ENCODE results near the gene BAK1. TPM values are rescaled to one million over a fixed set of nuclear protein-coding genes. Genes with fewer than 3 reads are reported as not detected.

The BAK1 gene
- total RNA-seq, 1 experiment from 2014 or later, result 40.0 TPM

DNA sequence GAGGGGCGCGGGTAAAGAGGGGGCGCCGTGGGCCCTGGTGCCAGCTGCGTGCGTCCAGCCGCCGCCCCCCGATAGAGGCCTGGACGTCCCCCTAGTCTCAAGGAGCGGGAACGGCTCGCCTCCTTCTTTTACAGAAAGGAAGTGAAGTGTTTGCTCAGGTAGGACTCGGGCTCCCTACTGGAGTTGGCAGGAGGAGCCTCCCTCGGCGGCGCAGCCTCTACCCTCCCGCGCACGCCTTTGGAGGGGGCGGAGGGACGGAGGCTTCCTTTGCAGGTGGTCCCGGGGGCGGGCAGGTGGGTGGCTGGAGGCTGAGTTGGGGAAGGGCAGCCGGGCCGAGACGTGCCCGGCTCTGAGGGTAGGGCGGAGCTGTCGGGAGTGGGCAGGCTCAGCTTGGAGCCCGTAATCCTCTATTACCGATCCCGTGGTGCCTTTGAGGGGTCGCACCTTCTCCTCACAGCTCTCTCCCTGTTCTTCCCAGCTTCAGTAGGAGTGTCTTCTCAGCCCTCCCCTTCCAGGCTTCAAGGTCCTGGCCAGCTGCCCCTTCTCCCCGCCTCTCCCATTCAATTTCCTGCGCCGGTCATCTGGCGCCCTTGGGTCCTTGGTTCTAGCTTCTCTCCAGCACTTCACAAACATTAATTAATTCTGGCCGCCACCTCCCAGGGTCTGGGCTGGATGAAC lies 41.8 kb upstream of the BAK1 start:
- Histone ChIP-seq H3K4ac (ENCODE audit: low read depth, low read length) (no peak overlapping the region), H3K23me2 (ENCODE audit: insufficient read length, low read depth, low read length, poor library complexity, severe bottlenecking) (peaks cover 29% of the 10 kb centered on the region), H2BK20ac (ENCODE audit: low read depth, low read length, poor library complexity, severe bottlenecking) (no peak overlapping the region), H3K14ac (ENCODE audit: insufficient read depth, low read length) (peak overlapping the region; percentile 16; the same call in 1 of the 2 replicates), H2AFZ (ENCODE audit: low read length) (no peak overlapping the region), H2BK15ac (ENCODE audit: low read depth, low read length) (no peak overlapping the region), H2BK12ac (ENCODE audit: insufficient read length, low read depth, low read length) (no peak overlapping the region), H3K27ac (ENCODE audit: insufficient read length, low read depth, low read length) (no peak overlapping the region), H4K91ac (ENCODE audit: insufficient read length, low read depth, low read length) (no peak overlapping the region), H2AK5ac (ENCODE audit: insufficient read length, low read length) (no peak overlapping the region), H3K18ac (ENCODE audit: insufficient read length, low read depth, low read length) (peak overlapping the region; percentile 35), H3K79me1 (ENCODE audit: insufficient read depth, low read depth, low read length, poor library complexity, severe bottlenecking) (peaks cover 5% of the 10 kb centered on the region), H2BK120ac (ENCODE audit: low read depth, low read length, poor library complexity, severe bottlenecking) (no peak overlapping the region), H3T11ph (ENCODE audit: low read length) (no peak overlapping the region), H3K79me2 (ENCODE audit: insufficient read depth, low read length) (peaks cover 3% of the 10 kb centered on the region; the same call in 1 of the 2 replicates), H4K5ac (ENCODE audit: insufficient read length, low read depth, low read length) (no peak overlapping the region), H3K4me1 (ENCODE audit: insufficient read depth, low read length) (peaks cover 10% of the 10 kb centered on the region; the same call in 1 of the 2 replicates), H4K20me1 (ENCODE audit: control insufficient read depth, insufficient read depth, insufficient read length) (no peaks in the 10 kb centered on the region), H3K4me2 (ENCODE audit: insufficient read depth, insufficient read length, low read length) (peak overlapping the region; percentile 66), H4K8ac (replicated peaks; ENCODE audit: insufficient read length, low read depth, low read length) (no peak overlapping the region), H3K27me3 (ENCODE audit: insufficient read depth, low read length) (no peaks in the 10 kb centered on the region), H3K9me3 (ENCODE audit: control insufficient read depth, low read depth, low read length) (no peaks in the 10 kb centered on the region), H3K56ac (ENCODE audit: insufficient read length, low read depth, low read length) (no peak overlapping the region), H3K23ac (ENCODE audit: insufficient read length, low read depth, low read length) (no peak overlapping the region), H2BK5ac (ENCODE audit: insufficient read length, low read length) (no peak overlapping the region), H3K9ac (ENCODE audit: extremely low read depth, insufficient read length, low read length) (peak overlapping the region; percentile 54)
- peak overlapping the region; percentile 80 to 87 for H3K4me3 Mint-ChIP-seq
- WGBS (ENCODE audit: extremely low coverage, insufficient read length, low lambda C conversion rate), result no CpG with 5 or more reads among the region's 39 CpGs
- TF ChIP-seq, protein P1, sequence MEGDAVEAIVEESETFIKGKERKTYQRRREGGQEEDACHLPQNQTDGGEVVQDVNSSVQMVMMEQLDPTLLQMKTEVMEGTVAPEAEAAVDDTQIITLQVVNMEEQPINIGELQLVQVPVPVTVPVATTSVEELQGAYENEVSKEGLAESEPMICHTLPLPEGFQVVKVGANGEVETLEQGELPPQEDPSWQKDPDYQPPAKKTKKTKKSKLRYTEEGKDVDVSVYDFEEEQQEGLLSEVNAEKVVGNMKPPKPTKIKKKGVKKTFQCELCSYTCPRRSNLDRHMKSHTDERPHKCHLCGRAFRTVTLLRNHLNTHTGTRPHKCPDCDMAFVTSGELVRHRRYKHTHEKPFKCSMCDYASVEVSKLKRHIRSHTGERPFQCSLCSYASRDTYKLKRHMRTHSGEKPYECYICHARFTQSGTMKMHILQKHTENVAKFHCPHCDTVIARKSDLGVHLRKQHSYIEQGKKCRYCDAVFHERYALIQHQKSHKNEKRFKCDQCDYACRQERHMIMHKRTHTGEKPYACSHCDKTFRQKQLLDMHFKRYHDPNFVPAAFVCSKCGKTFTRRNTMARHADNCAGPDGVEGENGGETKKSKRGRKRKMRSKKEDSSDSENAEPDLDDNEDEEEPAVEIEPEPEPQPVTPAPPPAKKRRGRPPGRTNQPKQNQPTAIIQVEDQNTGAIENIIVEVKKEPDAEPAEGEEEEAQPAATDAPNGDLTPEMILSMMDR (conservative IDR thresholded peaks at IDR 0.05), result no peak
- peak; percentile 58 for DNase-seq
- peaks cover 37 to 53% of the 10 kb centered on the region in 2 experiments for H3K4me1 Mint-ChIP-seq
- peak overlapping the region in 1 of 3 experiments; percentile 62; a peak in 2 of 7 replicates for H3K27ac Mint-ChIP-seq
- peaks cover 23% of the 10 kb centered on the region for H3K27me3 Mint-ChIP-seq (ENCODE audit: low read depth)
- no peaks in the 10 kb centered on the region for H3K9me3 Mint-ChIP-seq
- H3K36me3 Mint-ChIP-seq (ENCODE audit: insufficient read depth in 1 of 3, low read depth in 3 of 3), result peaks cover 0 to 13% (median 7%) of the 10 kb centered on the region in 3 experiments; a peak in 3 of 7 replicates
